BE2C (cell line): Measurements from ENCODE around the gene RAD23B.

Experiments
- DNase-seq: peaks from one replicate; pipeline ENCODE4 v3.0.0-alpha.2; 2020
- H3K27me3 ChIP-seq: fragments of 250-450 bp; sonication (Bioruptor Pico); 2 replicates; pipeline ENCODE4 v1.5.1; 2020; ENCODE audit warnings: mild to moderate bottlenecking
- H3K36me3 ChIP-seq: fragments of 250-450 bp; sonication (Bioruptor Pico); 2 replicates; pipeline ENCODE4 v1.5.1; 2020; ENCODE audit warnings: mild to moderate bottlenecking
- H3K4me1 ChIP-seq: fragments of 250-450 bp; sonication (Bioruptor Pico); 2 replicates; pipeline ENCODE4 v1.5.1; 2020
- H3K4me3 ChIP-seq: 2 replicates; pipeline ENCODE4 v1.5.1; 2011; ENCODE audit warnings: low read depth, low read length
- H3K9me3 ChIP-seq: fragments of 250-450 bp; sonication (Bioruptor Pico); 2 replicates; pipeline ENCODE4 v1.5.1; 2020
- TF ChIP-seq, protein P1 (sequence below): IDR thresholded peaks from 2 replicates; pipeline ENCODE4 v1.5.1; 2012; ENCODE audit warnings: mild to moderate bottlenecking, low read depth, low read length

Gene RAD23B

DNA sequence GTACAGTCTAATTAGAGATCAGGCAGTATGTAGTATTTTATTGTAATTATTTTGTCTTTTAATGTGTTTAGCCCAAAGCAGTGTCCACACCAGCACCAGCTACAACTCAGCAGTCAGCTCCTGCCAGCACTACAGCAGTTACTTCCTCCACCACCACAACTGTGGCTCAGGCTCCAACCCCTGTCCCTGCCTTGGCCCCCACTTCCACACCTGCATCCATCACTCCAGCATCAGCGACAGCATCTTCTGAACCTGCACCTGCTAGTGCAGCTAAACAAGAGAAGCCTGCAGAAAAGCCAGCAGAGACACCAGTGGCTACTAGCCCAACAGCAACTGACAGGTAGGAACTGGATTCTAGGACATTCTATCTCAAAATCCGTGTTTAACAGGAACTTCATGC is 23.2 kb downstream of the RAD23B start:
- H3K9me3 ChIP-seq = no peaks in the 10 kb centered on the region
- no peak for DNase-seq
- no peaks in the 10 kb centered on the region for H3K4me1 ChIP-seq
- H3K36me3 ChIP-seq = peaks cover 75% of the 10 kb centered on the region
- no peaks in the 10 kb centered on the region for H3K27me3 ChIP-seq
- H3K4me3 ChIP-seq = no peak overlapping the region
- TF ChIP-seq, protein P1, sequence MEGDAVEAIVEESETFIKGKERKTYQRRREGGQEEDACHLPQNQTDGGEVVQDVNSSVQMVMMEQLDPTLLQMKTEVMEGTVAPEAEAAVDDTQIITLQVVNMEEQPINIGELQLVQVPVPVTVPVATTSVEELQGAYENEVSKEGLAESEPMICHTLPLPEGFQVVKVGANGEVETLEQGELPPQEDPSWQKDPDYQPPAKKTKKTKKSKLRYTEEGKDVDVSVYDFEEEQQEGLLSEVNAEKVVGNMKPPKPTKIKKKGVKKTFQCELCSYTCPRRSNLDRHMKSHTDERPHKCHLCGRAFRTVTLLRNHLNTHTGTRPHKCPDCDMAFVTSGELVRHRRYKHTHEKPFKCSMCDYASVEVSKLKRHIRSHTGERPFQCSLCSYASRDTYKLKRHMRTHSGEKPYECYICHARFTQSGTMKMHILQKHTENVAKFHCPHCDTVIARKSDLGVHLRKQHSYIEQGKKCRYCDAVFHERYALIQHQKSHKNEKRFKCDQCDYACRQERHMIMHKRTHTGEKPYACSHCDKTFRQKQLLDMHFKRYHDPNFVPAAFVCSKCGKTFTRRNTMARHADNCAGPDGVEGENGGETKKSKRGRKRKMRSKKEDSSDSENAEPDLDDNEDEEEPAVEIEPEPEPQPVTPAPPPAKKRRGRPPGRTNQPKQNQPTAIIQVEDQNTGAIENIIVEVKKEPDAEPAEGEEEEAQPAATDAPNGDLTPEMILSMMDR = no peak

- H3K9me3 ChIP-seq = no peaks in the 10 kb centered on the region
- H3K4me3 ChIP-seq = no peak overlapping the region
- H3K4me1 ChIP-seq = no peaks in the 10 kb centered on the region
- DNase-seq = no peak
- peaks cover 75% of the 10 kb centered on the region for H3K36me3 ChIP-seq
- TF ChIP-seq, protein P1 = no peak
- H3K27me3 ChIP-seq = no peaks in the 10 kb centered on the region
Measured at GRCh38 chr9:107307331-107307730, 24.3 kb downstream of the RAD23B start.

DNA sequence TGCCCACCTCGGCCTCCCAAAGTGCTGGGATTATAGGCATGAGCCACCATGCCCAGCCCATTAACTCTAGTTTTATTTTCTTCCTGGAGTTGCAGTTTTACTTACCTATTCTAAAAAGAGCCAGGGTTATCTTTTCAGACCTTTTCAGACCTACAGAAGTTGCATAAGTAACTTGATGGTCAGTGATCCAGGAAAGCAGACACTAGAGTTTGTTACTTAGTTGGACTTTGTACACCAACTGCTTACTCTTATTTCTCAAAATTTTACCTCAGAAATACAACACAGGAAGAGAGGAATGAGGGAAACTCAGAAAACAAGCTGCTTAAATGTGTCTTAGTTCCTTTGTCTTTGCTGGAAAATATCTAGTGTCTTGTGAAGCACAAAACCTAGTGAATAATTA is 25.4 kb downstream of the RAD23B start:
- Histone ChIP-seq H3K9me3 (no peaks in the 10 kb centered on the region), H3K36me3 (peaks cover 86% of the 10 kb centered on the region), H3K4me1 (no peaks in the 10 kb centered on the region), H3K4me3 (no peak overlapping the region), H3K27me3 (no peaks in the 10 kb centered on the region)
- DNase-seq = no peak
- TF ChIP-seq, protein P1 = no peak

- no peaks in the 10 kb centered on the region for H3K9me3 ChIP-seq
- TF ChIP-seq, protein P1 = no peak
- no peak overlapping the region for H3K4me3 ChIP-seq
- DNase-seq = no peak
- no peaks in the 10 kb centered on the region for H3K4me1 ChIP-seq
- peaks cover 87% of the 10 kb centered on the region for H3K36me3 ChIP-seq
- no peaks in the 10 kb centered on the region for H3K27me3 ChIP-seq
Measured at GRCh38 chr9:107309271-107309670, 26.2 kb downstream of the RAD23B start.

DNA sequence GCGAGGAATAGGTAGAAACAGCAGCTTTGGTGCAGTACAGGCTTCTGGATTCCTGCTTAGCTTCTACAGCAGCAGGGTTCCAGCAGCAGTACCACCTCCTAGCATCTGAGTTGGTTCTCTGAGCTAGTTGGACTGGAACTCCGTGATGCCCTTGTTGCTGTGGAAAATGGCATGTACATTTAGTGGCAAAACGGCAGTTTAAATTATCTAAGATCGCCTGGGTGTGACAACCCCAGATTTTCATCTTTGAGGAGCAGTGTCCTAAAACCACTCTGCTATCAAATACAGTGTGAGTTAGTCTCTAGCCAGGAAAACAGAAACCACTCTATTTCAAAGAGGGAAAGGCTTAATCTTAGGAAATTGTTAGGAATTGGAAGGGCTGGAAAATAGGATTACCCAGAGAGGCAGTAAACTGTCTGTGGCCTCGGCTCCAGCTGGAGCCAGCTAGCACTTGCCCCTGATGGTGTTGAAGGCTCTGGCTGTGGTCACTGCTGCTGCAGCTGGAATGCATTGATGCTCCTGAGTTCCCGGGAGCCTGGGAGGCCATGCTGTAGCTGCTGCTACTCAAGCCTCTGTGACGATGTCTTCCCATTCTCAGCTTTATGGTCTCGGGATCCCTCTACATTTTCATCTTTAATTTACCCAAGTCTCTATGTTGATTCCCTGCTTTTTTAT is 29.4 kb downstream of the RAD23B start:
- no peaks in the 10 kb centered on the region for H3K9me3 ChIP-seq
- no peaks in the 10 kb centered on the region for H3K4me1 ChIP-seq
- TF ChIP-seq, protein P1 = no peak
- DNase-seq = no peak
- H3K4me3 ChIP-seq = no peak overlapping the region
- no peaks in the 10 kb centered on the region for H3K27me3 ChIP-seq
- H3K36me3 ChIP-seq = peaks cover 87% of the 10 kb centered on the region

- no peaks in the 10 kb centered on the region for H3K9me3 ChIP-seq
- H3K4me3 ChIP-seq = no peak overlapping the region
- DNase-seq = no peak
- TF ChIP-seq, protein P1 = no peak
- H3K27me3 ChIP-seq = no peaks in the 10 kb centered on the region
- H3K4me1 ChIP-seq = no peaks in the 10 kb centered on the region
- H3K36me3 ChIP-seq = peaks cover 86% of the 10 kb centered on the region
Measured at GRCh38 chr9:107313555-107314096, 30.5 kb downstream of the RAD23B start.
